Breast epithelium (tissue), 3 donors: Measurements from ENCODE around the gene ARHGEF12.

Source experiments
- CTCF ChIP-seq, 3 donors: fragments of 450-650 bp; IDR thresholded peaks; one replicate each; pipeline ENCODE4 v1.5.1; 2016 to 2017; ENCODE audit warnings: antibody characterized with exemption in 3 of 3, mild to moderate bottlenecking in 3 of 3, moderate library complexity in 3 of 3
- POLR2A ChIP-seq: fragments of 450-650 bp; IDR thresholded peaks from one replicate; pipeline ENCODE4 v1.6.1; 2016; ENCODE audit warnings: antibody characterized with exemption, mild to moderate bottlenecking, moderate library complexity
- POLR2AphosphoS5 ChIP-seq, 3 donors: sonication (generic); formaldehyde crosslinking; IDR thresholded peaks; one replicate each; pipeline ENCODE4 v1.6.1; 2017; ENCODE audit warnings: antibody characterized with exemption in 3 of 3

GRCh38 chr11:120398132-120398531 lies 61.9 kb downstream of the ARHGEF12 start:
- TF ChIP-seq CTCF (IDR thresholded peaks at IDR 0.05) = no peak
- TF ChIP-seq POLR2A = no peak
- no peak for TF ChIP-seq POLR2AphosphoS5 (IDR thresholded peaks at IDR 0.05)
